Measurements from ENCODE around the gene RASGRP4.
A peak's percentile ranks its signal among the peaks of the same experiment; 100 is the strongest.
"Not testable (repeated sequence)": the region's sequence is repeated elsewhere in the genome, so short reads cannot be mapped to it uniquely, and the experiment has no call there.

Gene RASGRP4

DNA sequence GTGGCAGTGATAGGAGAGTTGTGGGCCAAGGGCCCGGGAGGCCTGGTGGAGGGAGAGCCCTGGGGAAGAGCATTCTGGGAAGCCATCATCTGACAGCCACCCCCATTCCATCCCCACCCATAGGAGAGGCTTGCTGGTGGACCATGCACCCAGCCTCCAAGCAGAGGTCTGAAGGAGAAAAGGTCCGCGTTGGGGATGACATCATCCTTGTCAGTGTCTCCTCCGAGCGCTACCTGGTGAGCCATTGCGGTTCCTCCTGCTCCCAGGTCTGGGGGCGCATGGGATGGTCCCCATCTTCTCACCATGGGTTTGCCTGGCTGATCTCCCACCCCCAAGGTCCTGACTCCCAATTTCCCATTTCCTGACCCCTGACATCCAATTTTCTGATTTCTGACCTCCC lies 18.0 kb upstream of the RASGRP4 start:
- no peak for DNase-seq

DNA sequence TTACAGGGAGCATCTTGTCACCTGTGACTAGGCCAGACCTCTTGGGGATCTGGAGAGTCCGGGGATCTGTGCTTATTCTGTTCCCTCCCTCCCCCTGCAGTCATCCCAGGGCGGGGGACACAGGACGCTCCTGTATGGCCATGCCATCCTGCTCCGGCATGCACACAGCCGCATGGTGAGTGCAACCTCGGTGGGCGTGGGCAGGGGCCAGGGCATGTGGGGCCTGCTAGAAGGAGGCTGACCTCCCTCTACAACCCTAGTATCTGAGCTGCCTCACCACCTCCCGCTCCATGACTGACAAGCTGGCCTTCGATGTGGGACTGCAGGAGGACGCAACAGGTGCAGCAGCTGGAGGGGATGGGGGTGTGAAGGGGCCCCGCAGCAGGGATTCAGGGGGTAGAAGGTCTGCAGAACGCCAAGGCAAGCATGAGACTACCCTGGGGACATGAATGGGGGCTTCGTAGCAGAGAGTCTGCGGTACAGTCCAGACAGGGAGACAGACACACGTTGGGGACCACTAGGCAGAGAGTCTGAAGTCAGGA lies 17.5 kb upstream of the RASGRP4 start:
- no peak for DNase-seq

DNA sequence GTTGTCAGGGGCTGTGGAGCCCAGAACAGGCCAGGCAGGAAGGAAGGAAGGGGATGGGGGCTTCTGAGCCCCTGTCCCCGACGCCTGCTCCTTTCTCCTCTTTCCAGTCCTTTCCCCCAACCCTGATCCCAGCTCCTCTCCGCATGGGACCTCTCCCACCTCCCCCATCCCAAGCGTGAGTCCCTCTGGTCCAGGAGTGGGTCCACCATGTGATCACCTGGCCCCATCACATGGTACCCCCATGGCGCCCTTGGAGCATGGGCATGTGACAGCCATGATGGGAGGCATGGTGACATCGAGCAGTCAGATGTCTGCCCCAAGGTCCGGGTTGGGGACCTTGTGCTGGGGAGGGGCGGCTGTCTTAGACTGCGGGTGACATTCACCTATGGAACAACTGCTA lies 16.7 kb upstream of the RASGRP4 start:
- no peak for DNase-seq

DNA sequence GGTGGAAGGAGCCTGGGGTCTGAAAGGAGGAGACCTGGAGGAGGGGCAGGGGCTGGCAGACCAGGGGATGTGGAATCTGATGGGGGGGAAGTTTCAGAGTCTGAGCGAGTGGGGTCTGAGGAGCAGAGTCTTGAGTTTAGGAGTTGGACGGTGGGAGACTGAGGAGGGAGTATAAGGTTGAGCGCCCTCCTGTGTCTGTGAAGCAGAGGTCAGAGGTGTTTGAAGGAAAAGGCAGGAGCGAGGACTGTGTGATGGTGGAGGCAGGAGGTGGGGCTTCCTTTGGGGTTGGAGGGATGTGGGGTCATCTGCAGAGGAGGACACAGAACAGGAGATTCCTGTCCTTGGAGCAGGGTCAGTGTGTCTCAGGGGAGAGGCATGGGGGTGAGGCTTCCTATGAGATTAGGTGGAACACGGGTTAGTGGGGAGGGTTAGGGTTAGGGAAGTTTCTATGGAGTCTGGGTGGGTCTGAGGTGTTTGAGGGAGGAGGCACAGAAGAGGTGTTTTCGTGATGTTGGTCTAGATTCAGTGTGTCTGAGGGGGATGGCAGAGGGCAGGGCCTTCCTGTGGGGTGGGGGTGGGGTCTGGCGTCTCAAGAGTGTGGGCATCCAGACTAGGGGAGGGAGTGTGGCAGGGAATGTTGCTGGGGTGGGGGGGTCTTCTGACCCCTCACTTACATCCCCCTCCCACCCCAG lies 15.8 kb upstream of the RASGRP4 start:
- DNase-seq = no peak

GRCh38 chr19:38440592-38440991 lies 14.6 kb upstream of the RASGRP4 start:
- no peak for DNase-seq

- DNase-seq = no peak
Observed at GRCh38 chr19:38437917-38438316, 11.9 kb upstream of the RASGRP4 start.

DNA sequence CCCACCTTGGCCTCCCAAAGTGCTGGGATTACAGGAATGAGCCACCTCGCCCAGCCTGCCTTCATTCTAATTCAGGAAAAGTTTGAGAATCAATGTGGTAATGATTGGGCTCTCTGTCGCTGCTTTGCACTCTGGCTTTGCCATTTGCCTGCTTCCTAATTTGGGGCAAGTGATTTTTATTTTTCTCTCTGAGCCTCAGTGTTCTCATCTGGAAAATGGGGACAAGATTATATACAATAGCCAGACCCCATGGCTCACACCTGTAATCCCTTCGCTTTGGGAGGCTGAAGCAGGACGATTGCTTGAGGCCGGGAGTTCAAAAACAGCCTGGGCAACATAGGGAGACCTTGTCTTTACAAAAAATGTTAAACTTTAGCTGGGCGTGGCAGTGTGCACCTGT lies 11.3 kb upstream of the RASGRP4 start:
- no peak for DNase-seq

GRCh38 chr19:38434549-38435051 lies 8.6 kb upstream of the RASGRP4 start:
- DNase-seq = no peak

GRCh38 chr19:38433268-38433733 lies 7.3 kb upstream of the RASGRP4 start, which contains the start of gene RYR1:
Gene RYR1, plus strand, starts transcription at chr19:38433691. Its CDS starts 139 bp downstream, at chr19:38433830.
- no peak for DNase-seq

GRCh38 chr19:38430931-38431330 lies 4.9 kb upstream of the RASGRP4 start:
- DNase-seq = no peak

DNA sequence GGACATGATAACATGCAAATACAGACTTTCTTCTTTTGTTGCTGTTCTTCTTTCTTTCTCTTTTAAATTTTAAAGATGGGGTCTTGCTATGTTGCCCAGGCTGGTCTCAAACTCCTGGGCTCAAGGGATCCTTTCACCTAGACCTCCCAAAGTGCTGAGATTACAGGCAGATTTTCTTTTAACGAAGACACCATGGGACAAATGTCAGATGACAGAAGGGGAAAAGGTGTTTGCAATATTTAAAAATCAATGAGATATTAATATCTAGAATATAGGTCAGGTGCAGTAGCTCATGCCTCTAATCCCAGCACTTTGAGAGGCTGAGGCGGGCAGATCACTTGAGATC lies 3.8 kb upstream of the RASGRP4 start:
- DNase-seq = no peak

GRCh38 chr19:38429055-38429810 lies 3.2 kb upstream of the RASGRP4 start:
- DNase-seq = no peak

DNA sequence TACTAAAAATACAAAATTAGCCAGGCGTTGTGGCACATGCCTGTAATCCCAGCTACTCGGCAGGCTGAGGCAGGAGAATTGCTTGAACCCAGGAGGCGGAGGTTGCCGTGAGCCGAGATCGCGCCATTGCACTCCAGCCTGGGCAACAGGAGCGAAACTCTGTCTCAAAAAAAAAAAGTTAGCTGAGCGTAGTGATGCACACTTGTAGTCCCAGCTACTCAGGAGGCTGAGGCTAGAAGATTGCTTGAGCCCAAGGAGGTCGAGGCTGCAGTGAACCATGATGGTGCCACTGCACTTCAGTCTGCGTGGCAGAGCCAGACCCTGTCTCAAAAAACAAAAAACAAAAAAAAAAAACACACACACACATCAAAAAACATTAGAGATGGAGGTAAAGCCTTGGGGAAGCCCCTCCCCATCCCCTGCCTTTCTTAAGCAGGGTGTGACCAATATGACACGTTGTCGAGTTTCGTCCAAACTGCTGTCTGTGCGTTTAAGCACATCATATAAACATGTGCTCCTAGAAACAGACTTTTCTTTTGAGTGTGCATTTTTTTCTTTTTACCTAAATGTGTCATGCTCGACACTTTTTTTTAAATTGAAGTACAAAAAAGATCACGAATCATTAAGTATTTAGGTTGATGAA lies 1.1 kb upstream of the RASGRP4 start:
- DNase-seq = not testable (repeated sequence)

DNA sequence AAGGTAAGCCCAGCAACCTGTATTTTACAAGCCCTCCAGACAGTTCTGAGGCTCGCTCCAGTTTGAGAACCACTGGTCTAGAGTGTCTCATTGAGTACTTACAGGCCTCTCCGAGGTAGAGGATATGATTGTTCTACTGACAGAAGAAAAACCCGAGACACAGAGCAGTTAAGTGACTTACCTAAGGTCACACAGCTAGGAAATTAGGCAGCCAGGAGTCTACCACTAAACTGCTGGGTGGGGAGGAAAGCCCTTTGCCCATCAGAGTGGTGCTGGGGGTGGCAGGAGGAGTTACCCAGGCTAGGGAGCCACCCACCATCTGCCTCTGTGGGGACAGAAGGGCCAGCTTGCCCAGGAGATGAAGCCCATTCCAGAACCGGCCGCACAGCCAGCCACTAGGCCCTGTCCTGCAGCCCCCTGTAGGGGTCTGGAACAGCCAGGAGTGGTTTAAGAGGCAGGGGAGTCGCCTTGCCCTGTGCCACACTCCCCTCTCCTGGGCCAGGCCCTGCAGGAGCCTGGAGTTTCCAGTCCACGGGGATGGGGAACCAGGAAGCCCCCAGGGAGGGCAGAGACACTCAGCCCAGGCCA lies 703 bp downstream of the RASGRP4 start:
- no peak for DNase-seq

- DNase-seq = no peak
Observed at GRCh38 chr19:38424272-38424671, 1.7 kb downstream of the RASGRP4 start.

DNA sequence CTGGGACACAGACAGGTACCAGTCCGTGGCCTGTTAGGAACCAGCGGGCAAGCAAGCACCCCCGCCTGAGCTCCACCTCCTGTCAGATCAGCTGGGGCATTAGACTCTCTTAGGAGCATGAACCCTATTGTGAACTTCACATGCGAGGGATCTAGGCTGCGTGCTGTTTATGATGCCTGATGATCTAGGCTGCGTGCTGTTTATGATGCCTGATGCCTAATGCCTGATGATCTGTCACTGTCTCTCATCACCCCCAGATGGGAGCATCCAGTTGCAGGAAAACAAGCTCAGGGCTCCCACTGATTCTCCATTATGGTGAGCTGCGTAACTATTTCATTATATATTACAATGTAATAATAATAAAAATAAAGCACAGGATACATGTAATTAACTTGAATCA lies 3.6 kb downstream of the RASGRP4 start:
- no peak for DNase-seq

DNA sequence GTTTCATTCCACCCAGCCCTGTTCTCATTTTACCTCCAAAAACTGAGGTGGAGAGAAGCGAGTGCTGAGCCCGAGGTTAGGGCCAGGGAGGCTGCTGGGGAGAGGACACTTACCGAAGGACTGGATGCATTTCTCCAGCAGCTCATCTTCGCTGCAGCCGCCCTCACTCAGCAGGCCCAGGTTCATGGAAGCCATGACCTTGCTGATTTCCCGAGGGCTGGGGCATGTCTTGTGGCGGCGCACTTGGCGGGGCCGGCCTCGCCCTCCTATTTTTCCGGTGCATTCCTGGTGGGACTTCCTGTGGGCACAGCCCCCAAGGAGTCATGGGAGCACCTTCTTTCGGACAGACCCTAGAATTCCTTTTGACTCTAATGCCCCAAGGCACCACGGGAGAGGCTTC lies 4.2 kb downstream of the RASGRP4 start:
- no peak for DNase-seq

GRCh38 chr19:38420935-38421334 lies 5.1 kb downstream of the RASGRP4 start:
- DNase-seq = no peak

DNA sequence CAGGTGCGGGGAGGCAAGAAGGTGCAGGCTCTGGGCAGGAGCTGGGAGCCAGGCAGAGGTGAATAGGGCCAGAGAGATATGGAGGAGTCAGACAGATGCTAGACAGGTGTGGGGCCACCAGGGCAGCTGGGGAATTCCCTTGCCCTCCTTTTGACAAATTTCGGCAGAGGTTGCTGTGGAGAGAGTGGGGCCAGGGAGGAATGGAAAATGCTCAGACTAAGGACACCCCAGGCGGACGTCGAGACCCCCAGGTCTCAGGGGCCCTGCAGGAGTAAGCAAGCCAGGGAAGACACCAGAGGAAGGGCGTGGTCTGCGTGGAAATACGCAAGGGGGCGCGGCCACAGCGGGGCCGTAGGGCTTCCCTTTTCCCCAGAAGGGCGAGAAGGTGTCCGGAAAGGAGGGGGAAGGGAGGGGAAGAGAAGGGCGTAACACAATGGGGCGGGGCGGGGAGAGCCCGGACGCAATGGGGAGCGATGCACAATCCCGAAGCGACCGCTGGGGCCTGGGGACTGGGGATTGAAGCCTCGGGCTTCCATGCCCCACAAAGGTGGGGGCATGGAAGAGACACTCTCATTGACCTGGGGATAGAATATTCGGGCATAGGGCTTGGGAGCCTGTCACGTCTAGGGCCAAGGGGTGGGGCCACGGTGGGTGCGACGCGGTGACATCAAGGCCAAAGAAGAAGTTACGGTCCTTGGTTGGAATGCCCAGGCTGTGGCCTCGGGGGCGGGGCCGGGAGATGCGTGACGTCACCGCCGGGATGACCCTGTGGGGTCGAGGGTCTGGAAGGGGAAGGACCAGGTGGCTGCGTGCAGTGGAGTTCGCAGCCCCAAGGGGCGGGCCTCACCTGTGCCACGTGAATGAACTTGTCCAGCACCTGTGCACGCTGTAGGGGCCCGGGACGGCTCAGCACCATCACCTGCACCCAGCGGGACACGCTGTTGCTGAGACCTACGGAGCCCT lies 8.2 kb downstream of the RASGRP4 start:
- peak; percentile 60 for DNase-seq

DNA sequence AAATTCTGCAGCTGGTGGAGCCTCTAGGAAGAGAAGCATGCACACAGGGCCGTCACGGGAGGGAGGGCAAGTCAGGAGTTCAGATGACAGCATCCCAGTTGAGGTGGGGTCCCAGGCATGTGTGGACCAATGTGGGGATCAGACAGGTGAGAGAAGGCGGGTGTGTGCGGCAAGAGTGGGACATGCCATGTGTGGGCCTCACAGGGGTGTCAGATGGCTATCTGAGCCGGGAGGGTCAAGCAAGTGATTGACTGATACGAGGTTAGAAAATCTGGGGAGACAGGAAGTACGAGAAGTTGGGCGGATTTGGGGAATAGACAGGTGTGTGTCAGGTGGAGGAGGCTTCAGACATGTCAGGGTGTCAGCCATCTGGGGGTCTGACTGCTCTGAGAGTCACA lies 8.9 kb downstream of the RASGRP4 start:
- DNase-seq = no peak

- no peak for DNase-seq
Observed at GRCh38 chr19:38413416-38413815, 12.6 kb downstream of the RASGRP4 start.

DNA sequence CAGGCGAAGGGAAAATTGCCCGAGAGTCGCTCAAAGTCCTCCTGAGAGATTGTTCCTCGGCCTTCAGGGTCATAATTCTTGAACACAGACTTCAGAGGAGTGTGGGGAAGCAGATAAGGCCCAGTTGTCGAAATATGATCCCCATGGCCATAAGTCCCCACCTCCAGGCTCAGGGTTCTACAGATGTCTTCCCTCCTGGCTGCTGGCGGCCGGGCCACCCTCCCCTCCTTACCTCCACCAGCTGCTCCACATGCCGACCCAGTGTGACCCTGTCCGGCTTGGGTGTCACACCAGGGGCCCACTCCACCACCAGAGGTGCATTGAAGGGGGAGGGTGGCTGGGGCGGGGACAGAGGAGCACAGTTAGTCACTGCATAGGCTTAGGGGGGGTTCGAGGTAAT lies 13.1 kb downstream of the RASGRP4 start:
- no peak for DNase-seq

Data from NCI-H1105 (cell line).